Neutrophil (primary cell): Measurements from ENCODE around the gene TEKT2.

Experiments
- H3K27ac ChIP-seq: fragments of 200-600 bp; sonication (generic); 2 replicates; pipeline ENCODE4 v1.5.1; 2016; ENCODE audit warnings: mild to moderate bottlenecking, moderate library complexity
- H3K27me3 ChIP-seq: fragments of 200-600 bp; sonication (generic); 2 replicates; pipeline ENCODE4 v1.6.0; 2016; ENCODE audit warnings: mild to moderate bottlenecking
- H3K36me3 ChIP-seq: fragments of 200-600 bp; sonication (generic); 2 replicates; pipeline ENCODE4 v1.5.1; 2017
- H3K4me1 ChIP-seq, 2 experiments: fragments of 200-600 bp in 1 of 2; sonication (generic) in 1 of 2; 1 replicate in 1 of 2; 2 replicates in 1 of 2; pipeline versions ENCODE4 v1.5.1 to v1.6.1; 2013 to 2016; ENCODE audit warnings: low read depth in 1 of 2, low read length in 1 of 2, mild to moderate bottlenecking in 1 of 2, moderate library complexity in 1 of 2; ENCODE audit not compliant: control insufficient read depth in 1 of 2, insufficient read depth in 1 of 2
- H3K4me3 ChIP-seq, 2 experiments: fragments of 200-600 bp in 1 of 2; sonication (generic) in 1 of 2; 1 replicate in 1 of 2; 2 replicates in 1 of 2; pipeline ENCODE4 v1.5.1; 2013 to 2016; ENCODE audit warnings: low read depth in 1 of 2, low read length in 1 of 2, mild to moderate bottlenecking in 1 of 2, moderate library complexity in 1 of 2
- H3K9me3 ChIP-seq: fragments of 200-600 bp; sonication (generic); 2 replicates; pipeline ENCODE4 v1.5.1; 2016
- CTCF ChIP-seq: fragments of 200-600 bp; sonication (generic); IDR thresholded peaks from 2 replicates; pipeline ENCODE4 v1.5.1; 2016; ENCODE audit warnings: antibody characterized with exemption

The TEKT2 gene

GRCh38 chr1:36092166-36092797 lies 8.4 kb downstream of the TEKT2 start:
- Histone ChIP-seq H3K27me3 (no peaks in the 10 kb centered on the region), H3K36me3 (peaks cover 62% of the 10 kb centered on the region), H3K27ac (no peak overlapping the region), H3K4me1 (peaks cover 40 to 44% of the 10 kb centered on the region in 2 experiments), H3K9me3 (no peaks in the 10 kb centered on the region), H3K4me3 (no peak overlapping the region)
- TF ChIP-seq CTCF, result no peak

- H3K27me3 ChIP-seq, result no peaks in the 10 kb centered on the region
- H3K4me1 ChIP-seq, result peaks cover 35 to 40% of the 10 kb centered on the region in 2 experiments
- no peak overlapping the region for H3K4me3 ChIP-seq
- no peak overlapping the region for H3K27ac ChIP-seq
- no peaks in the 10 kb centered on the region for H3K9me3 ChIP-seq
- no peak for TF ChIP-seq CTCF
- H3K36me3 ChIP-seq, result peaks cover 64% of the 10 kb centered on the region
Measured at GRCh38 chr1:36092798-36093185, 8.9 kb downstream of the TEKT2 start.

GRCh38 chr1:36093226-36093625 lies 9.3 kb downstream of the TEKT2 start:
- peaks cover 64% of the 10 kb centered on the region for H3K36me3 ChIP-seq
- peaks cover 30 to 35% of the 10 kb centered on the region in 2 experiments for H3K4me1 ChIP-seq
- H3K27ac ChIP-seq, result no peak overlapping the region

GRCh38 chr1:36093929-36094328 lies 10.0 kb downstream of the TEKT2 start:
- no peaks in the 10 kb centered on the region for H3K27me3 ChIP-seq
- peaks cover 64% of the 10 kb centered on the region for H3K36me3 ChIP-seq
- no peaks in the 10 kb centered on the region for H3K9me3 ChIP-seq
- no peak for TF ChIP-seq CTCF
- peak overlapping the region; percentile 78 for H3K27ac ChIP-seq
- peaks cover 27 to 32% of the 10 kb centered on the region in 2 experiments for H3K4me1 ChIP-seq
- no peak overlapping the region for H3K4me3 ChIP-seq

More at GRCh38 chr1:36093226-36093625, 9.3 kb downstream of the TEKT2 start:
- Histone ChIP-seq H3K9me3 (no peaks in the 10 kb centered on the region), H3K4me3 (no peak overlapping the region), H3K27me3 (no peaks in the 10 kb centered on the region)
- no peak for TF ChIP-seq CTCF

GRCh38 chr1:36094621-36095061 lies 10.7 kb downstream of the TEKT2 start:
- Histone ChIP-seq H3K36me3 (peaks cover 64% of the 10 kb centered on the region), H3K9me3 (no peaks in the 10 kb centered on the region), H3K27me3 (no peaks in the 10 kb centered on the region), H3K4me1 (peaks cover 22 to 26% of the 10 kb centered on the region in 2 experiments), H3K4me3 (no peak overlapping the region), H3K27ac (peak overlapping the region; percentile 78)
- TF ChIP-seq CTCF, result no peak
